Ishikawa (cell line): ENCODE results near the gene CFAP46.

Experiments used
- CEBPB ChIP-seq: IDR thresholded peaks from 2 replicates; pipeline ENCODE4 v1.6.1; 2012
- CREB1 ChIP-seq: IDR thresholded peaks from 2 replicates; pipeline ENCODE4 v1.6.1; 2012; ENCODE audit warnings: low read depth
- EGR1 ChIP-seq: IDR thresholded peaks from 2 replicates; pipeline ENCODE4 v1.6.1; 2012
- EP300 ChIP-seq: IDR thresholded peaks from 2 replicates; pipeline ENCODE4 v1.6.1; 2012; ENCODE audit warnings: borderline replicate concordance
- FOXM1 ChIP-seq: IDR thresholded peaks from 2 replicates; pipeline ENCODE4 v1.6.1; 2012; ENCODE audit warnings: low read depth, borderline replicate concordance
- MAX ChIP-seq: IDR thresholded peaks from 2 replicates; pipeline ENCODE4 v1.6.1; 2012
- NFIC ChIP-seq: IDR thresholded peaks from 2 replicates; pipeline ENCODE4 v1.6.1; 2012
- RAD21 ChIP-seq: IDR thresholded peaks from 2 replicates; pipeline ENCODE4 v1.6.1; 2012; ENCODE audit warnings: low read depth
- TAF1 ChIP-seq: IDR thresholded peaks from 2 replicates; pipeline ENCODE4 v1.6.1; 2012; ENCODE audit warnings: low read depth, mild to moderate bottlenecking
- TEAD4 ChIP-seq: IDR thresholded peaks from 2 replicates; pipeline ENCODE4 v1.6.1; 2012
- YY1 ChIP-seq: IDR thresholded peaks from 2 replicates; pipeline ENCODE4 v1.6.1; 2012; ENCODE audit warnings: low read depth
- TF ChIP-seq, protein P1 (sequence below): IDR thresholded peaks from 2 replicates; pipeline ENCODE4 v1.6.1; 2012
- TF ChIP-seq, protein P2 (sequence below): IDR thresholded peaks from 2 replicates; pipeline ENCODE4 v1.6.1; 2012; ENCODE audit warnings: low read depth, mild to moderate bottlenecking

DNA sequence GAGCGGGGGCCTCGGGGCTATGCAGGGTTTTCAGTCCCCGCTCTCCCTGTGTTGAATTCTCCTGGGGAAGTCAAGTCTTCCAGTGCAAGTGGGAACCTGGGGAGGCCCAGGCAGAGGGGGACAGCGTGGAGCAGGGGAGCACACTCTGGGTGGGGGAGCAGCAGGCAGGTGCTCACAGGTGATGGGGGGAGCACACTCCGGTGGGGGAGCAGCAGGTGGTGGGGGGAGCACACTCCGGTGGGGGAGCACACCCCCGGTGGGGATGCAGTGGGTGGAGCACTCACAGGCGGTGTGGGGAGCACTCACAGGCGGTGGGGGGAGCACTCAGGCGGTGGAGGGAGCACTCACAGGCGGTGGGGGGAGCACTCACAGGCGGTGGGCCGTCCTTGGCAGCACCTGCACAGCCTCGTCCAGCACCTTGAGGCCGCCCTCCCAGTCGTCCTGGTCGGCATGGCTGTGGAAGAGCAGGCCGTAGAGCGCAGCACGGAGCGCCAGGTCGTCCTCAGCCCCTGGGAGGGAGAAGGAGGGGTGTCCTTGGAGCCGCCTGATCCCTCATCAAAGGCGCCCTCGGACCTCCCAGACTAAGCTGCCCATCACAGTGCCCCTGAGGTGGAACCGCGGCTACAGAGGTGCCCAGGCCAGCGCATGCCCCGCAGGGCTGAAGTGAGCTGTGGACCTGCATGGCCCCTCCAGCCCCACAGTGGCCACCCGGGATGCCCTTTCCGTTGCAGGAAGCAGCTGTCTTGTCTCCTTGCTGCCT lies 56.7 kb downstream of the CFAP46 start:
- TF ChIP-seq FOXM1 (no peak), MAX (no peak), EP300 (no peak), CEBPB (no peak), NFIC (no peak), TAF1 (no peak), CREB1 (no peak), YY1 (no peak), RAD21 (no peak), TEAD4 (no peak), EGR1 (no peak)
- TF ChIP-seq, protein P1, sequence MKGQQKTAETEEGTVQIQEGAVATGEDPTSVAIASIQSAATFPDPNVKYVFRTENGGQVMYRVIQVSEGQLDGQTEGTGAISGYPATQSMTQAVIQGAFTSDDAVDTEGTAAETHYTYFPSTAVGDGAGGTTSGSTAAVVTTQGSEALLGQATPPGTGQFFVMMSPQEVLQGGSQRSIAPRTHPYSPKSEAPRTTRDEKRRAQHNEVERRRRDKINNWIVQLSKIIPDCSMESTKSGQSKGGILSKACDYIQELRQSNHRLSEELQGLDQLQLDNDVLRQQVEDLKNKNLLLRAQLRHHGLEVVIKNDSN = no peak
- TF ChIP-seq, protein P2, sequence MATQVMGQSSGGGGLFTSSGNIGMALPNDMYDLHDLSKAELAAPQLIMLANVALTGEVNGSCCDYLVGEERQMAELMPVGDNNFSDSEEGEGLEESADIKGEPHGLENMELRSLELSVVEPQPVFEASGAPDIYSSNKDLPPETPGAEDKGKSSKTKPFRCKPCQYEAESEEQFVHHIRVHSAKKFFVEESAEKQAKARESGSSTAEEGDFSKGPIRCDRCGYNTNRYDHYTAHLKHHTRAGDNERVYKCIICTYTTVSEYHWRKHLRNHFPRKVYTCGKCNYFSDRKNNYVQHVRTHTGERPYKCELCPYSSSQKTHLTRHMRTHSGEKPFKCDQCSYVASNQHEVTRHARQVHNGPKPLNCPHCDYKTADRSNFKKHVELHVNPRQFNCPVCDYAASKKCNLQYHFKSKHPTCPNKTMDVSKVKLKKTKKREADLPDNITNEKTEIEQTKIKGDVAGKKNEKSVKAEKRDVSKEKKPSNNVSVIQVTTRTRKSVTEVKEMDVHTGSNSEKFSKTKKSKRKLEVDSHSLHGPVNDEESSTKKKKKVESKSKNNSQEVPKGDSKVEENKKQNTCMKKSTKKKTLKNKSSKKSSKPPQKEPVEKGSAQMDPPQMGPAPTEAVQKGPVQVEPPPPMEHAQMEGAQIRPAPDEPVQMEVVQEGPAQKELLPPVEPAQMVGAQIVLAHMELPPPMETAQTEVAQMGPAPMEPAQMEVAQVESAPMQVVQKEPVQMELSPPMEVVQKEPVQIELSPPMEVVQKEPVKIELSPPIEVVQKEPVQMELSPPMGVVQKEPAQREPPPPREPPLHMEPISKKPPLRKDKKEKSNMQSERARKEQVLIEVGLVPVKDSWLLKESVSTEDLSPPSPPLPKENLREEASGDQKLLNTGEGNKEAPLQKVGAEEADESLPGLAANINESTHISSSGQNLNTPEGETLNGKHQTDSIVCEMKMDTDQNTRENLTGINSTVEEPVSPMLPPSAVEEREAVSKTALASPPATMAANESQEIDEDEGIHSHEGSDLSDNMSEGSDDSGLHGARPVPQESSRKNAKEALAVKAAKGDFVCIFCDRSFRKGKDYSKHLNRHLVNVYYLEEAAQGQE = no peak
